ENCODE measurements around the gene KLF5.

DNA sequence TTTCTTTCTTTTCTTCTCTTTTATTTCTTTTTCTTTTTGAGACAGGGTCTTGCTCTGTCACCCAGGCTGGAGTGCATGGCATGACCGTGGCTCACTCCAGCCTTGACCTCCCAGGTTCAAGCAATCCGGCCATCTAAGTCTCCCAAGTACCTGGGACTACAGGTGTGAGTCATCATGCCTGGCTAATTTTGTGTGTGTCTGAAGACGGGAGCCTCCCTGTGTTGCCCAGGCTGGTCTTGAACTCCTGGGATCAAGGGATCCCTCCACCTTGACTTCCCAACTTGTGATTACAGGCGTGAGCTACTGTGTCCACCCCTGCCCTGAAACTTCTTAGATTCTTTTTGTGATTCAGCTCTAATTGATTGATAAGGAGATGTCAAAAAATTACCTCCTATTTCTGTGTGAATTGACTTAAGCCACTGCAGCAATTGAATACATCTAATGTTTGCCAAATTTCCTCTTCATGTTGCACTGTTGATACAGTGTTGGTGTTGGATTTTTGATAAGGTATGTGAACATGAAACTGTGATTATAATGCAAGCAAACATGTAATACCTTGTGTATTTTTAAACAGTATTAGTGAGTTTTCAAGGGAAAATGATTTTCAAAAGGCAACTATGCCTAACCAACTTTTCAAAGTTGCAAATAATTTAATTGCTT, 22.6 kb downstream of the KLF5 start:
- TF ChIP-seq, protein P1, sequence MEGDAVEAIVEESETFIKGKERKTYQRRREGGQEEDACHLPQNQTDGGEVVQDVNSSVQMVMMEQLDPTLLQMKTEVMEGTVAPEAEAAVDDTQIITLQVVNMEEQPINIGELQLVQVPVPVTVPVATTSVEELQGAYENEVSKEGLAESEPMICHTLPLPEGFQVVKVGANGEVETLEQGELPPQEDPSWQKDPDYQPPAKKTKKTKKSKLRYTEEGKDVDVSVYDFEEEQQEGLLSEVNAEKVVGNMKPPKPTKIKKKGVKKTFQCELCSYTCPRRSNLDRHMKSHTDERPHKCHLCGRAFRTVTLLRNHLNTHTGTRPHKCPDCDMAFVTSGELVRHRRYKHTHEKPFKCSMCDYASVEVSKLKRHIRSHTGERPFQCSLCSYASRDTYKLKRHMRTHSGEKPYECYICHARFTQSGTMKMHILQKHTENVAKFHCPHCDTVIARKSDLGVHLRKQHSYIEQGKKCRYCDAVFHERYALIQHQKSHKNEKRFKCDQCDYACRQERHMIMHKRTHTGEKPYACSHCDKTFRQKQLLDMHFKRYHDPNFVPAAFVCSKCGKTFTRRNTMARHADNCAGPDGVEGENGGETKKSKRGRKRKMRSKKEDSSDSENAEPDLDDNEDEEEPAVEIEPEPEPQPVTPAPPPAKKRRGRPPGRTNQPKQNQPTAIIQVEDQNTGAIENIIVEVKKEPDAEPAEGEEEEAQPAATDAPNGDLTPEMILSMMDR (conservative IDR thresholded peaks at IDR 0.05): no peak
- no peak for TF ChIP-seq ZFX (IDR thresholded peaks at IDR 0.05)
